GM18526 (cell line): ENCODE measurements around the gene C1orf198.

Source experiments
- POLR2A ChIP-seq: IDR thresholded peaks from 3 replicates; pipeline ENCODE4 v1.6.1; 2011; ENCODE audit not compliant: insufficient read length; ENCODE audit errors: extremely low read depth

C1orf198 gene

DNA sequence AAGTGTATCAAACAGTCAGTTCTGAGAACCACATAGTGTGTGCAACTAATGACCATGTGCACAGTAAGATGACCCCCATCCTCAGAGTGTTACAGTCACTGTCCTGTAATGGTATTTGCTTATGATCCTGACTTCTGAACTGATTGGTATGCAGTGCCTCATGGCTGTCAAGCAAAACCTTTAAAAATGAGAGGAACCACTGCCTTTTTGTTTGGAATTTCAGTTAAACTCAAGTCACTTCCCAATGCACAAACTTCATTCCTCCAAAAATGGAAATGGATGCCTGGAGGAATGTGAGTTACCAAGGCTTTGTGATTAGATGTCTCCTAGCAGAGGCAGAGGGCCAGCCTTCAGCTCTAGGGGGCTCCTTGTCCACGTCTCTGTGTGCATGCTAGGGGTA, 10.5 kb downstream of the C1orf198 start:
- TF ChIP-seq POLR2A = no peak

DNA sequence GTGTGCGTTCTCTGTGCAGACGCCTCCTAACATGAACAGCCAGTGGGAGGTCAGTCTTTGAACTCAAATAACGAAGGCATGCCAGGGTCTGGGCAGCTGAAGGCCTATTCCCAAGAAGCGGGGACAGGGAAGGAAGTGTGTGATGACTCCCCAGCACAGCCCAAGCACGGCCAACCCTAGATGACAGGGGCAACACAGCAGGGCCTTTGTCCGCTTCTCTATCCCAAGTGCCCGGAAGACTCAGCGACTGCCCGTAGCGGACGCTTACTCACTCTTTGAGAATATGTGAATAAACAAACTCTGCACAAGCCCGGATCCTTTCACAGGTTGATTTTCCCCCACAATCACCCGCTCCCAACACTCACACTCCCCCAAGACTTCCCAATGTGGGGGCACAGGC, 11.2 kb downstream of the C1orf198 start:
- TF ChIP-seq POLR2A = no peak

DNA sequence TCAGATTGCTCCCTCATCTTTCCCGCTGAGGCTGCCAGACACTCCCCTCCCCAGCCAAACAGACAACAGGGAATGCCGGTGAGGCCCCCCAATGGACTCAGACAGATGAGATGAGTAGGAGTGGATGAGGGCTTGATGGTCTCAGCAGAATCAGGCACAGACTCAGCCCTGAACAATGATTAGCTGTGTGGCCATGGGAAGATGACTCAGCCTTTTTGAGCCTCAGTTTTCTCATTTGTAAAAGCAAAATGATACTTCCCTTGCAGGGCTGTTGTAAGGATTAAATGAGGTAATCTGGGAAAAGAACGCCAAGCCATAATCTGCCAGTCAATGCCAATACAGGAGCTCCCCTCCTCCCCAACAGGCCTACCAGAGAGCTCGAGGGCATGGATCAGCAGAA, 12.4 kb downstream of the C1orf198 start:
- no peak for TF ChIP-seq POLR2A

DNA sequence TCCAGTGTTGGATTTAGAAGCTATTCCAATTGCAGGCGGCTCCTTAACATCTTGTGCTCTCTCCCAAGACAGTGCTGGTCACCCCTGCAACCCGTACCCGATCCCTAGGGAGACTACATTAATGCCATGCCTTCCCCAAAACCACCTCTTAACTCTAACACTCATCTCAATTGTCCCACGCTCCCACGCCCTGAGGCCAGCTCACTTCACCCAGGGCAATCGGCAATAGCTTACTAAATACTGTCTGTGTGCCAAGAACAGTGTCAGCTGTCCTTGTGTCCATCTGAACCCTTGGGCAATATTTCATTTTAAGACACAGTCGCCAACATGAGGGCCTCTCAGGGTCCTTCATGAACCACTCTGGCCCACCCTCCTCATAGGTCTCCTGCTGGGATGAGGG, 13.9 kb downstream of the C1orf198 start:
- no peak for TF ChIP-seq POLR2A

DNA sequence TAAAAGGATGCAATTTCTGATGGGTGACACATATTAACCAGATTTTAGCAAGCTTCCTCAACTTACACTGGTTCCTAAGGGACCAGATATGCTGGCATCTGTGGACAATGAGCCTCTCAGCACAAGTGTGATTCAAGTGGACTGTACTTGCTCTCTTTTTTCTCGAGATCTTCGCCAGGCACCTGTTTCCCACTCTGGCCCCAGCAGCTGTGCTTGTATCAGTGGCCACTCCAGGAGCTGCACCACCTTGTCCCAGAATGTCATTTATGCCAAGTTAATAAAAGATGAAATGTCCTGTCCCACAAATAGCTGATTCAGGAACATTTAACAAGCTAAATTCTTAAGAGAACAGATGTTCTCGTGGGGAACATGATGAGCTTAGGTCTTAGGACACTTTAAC, 14.6 kb downstream of the C1orf198 start:
- no peak for TF ChIP-seq POLR2A

DNA sequence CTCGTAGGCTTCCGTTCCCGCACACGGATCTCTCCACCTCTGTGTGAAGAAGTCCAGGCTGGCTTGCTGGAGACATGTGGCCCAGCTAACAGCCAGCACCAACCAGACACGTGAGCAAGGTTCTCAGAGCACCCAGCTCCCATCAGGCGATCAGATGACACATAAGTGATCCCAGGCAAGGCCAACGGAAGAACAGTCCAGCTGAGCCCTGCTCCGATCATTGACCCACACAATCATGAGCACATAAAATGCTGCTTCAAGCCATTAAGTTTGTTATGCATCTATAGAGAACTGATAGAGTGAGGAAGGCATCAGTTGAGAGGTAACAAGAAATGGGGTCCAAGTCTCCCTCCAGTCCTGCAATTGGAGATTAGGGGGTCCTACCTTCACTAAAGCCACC, 15.4 kb downstream of the C1orf198 start:
- TF ChIP-seq POLR2A = no peak

DNA sequence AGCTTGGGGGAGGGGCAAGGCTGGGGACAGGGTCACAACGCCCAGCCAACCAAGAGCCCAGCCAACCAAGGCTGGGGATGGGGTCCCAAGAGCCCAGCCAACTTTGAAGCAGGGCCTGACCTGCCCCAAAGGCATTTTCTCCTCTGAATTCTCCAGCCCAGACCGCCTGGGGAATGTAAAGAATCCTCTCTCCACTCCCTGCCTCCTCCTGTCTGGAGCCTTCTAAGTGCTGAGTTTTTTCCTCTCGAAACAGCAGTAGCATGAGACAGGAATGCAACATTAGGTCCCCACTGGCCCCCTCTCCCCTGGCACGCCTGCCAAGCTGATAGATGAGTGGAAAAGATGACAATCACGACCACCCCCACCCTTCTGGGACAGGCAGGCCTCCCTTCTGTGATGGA, 17.0 kb downstream of the C1orf198 start:
- TF ChIP-seq POLR2A = no peak

DNA sequence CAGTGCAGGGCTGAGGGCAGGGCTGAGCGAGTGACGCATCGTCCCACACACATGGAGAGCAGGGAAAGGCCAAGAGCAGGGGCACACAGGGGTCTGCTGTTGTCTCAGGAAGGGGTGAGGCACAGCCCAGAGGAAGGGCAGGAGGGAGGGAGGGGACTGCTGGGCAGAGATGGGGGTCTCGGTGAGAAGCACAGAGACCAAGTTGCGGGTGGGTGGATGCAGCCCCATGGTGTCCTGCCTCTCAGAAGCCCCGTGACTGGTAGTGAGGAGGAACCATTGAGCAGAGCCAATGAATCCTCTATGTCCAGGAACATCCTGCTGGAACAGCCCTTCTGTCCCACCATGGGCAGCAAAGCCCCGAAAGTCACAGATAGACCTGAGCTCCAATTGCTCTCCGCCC, 17.8 kb downstream of the C1orf198 start:
- TF ChIP-seq POLR2A = no peak

DNA sequence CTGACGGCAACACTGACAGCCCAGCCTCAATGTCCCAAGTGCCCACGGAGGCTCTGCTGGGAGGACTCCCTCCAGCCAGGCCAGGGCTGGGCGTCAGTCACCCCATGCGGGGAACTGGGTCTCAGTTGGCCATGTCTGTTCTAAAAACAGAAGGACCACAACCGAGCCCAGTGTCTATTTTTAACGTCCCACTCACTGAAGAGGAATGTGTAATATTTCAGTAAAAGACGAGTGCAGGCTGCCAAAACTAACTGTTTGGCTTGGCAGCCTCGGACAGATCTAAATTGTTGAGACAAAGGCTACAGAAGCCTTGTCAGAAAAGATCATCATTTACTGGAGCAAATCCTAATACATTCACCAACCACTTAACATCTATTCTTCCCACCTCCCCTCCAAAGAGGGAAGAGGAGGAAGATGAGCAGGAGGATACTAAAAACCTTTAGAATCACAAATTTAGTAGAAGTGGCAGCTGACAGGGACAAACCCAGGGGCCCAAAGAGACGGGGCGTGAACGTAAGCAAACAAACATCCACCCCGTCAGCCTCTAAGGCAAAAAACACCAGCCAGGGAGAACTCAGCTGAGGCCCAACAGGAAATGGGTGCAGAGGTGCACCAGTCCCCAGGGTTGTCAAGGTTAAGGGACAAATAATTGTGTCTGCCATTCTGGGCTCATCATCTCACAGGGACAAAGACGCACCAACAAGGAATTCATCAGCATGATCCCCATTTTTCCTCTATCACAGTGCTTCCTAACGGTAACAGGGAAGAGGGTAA, 18.7 kb downstream of the C1orf198 start:
- no peak for TF ChIP-seq POLR2A

DNA sequence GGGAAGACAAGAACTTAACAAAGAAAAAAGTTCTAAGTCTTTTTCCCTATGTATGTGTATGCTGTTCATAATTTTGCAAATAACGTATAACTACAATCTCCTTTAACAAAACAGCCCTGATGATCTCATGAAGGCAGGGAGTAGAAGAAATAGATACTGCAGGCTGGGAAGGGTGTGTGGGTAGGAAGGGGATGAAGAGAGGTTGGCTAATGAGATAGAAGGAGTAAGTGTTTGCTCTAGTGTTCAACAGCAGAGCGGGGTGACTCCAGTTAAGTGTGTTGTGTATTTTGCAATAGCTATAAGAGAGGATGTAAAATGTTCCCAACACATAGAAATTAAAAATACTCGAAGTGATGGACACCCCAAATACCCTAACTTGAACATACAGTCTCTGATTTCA, 20.1 kb downstream of the C1orf198 start:
- no peak for TF ChIP-seq POLR2A

DNA sequence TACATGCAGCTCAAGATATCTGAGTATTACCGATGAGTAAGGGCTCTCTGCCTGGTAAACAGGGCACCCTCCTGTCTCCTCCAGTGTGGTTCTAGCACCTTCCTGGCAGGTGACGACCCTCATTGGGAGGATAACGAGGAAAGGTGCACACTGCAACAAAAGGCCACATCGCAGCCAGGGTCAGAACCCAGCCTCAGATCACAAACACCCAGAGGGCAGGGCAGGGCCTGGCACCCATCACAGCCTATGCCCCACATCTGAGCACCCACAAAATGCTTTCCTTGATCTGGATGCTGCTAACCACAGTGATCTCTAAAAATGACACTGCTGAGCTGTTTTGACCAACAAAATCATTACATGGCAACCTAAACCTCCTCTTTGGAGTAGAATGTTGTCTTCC, 23.8 kb downstream of the C1orf198 start:
- TF ChIP-seq POLR2A = no peak

DNA sequence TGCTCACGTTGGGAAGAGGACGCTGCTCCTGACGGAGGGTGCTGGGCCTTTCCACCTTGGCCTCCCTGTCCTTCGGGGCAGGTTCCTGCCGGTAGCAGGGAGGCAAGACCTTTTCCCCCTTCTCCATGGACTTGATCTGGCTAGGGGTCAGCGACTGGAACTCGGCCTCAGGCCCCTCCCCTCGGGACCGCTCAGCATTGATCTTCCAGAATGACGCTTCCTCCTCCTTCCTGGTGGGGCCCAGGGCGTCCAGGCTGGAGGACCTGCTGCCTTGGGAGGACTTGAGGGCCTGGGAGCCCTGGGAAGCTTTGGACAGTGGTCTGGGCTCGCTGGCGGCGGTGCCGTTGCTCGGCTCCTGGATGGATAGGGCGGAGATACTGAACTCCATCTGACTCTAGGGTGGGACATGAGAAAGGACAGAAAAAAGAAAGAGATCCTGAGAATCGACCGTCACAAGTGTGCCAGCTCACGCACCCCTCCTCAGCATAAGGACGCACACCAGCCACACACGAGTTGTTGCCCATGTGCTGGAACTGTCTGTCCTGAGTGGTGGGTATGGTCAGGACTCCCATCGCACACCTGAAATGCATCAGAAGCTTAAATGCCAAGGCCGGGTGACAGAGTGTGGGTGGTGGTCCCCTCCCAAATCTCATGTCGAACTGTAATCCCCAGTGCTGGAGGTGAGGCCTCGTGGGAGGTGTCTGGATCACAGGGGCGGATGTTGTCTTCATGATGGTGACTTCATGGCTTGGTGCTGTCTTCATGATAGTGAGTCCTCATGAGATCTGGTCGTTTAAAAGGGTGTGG, 24.6 kb downstream of the C1orf198 start:
- TF ChIP-seq POLR2A = no peak

DNA sequence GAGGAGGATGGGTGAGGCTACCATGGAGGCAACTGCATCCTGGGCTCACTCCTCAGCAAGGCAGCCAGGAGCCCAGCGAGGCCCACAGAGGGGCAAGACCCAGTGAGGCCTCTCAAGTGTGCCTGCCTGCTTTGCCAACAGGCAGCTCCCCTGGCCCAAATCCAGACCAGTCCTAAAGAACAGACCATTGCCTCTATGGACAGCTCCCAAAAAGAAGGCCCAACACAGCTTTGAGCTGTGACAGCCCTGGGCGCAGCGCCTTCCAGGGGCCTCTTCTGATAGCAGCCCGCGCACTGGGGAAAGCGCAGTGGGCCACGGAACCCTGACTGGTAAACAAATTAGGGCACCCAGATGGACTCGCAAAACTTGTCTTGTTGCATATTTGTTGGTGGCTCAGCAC, 25.5 kb downstream of the C1orf198 start:
- TF ChIP-seq POLR2A = no peak

DNA sequence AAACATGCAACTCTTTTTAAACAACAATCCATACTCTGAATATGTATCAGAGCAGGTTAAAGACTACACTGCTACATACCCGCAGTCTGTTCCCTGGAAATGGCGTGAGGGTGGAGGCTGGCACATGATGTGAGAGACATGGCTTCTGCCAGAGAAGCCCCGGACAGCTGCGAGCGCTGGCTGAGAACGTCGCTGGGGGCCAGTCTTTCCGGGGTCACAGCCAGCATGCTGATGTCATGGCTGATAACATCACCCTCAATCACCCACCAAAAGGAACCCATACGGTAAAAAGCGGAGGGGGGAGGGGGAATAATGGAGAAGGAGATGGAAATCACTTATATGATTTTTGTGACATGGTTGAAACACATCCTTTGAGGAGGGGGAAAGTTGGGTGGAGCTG, 29.1 kb downstream of the C1orf198 start:
- no peak for TF ChIP-seq POLR2A

DNA sequence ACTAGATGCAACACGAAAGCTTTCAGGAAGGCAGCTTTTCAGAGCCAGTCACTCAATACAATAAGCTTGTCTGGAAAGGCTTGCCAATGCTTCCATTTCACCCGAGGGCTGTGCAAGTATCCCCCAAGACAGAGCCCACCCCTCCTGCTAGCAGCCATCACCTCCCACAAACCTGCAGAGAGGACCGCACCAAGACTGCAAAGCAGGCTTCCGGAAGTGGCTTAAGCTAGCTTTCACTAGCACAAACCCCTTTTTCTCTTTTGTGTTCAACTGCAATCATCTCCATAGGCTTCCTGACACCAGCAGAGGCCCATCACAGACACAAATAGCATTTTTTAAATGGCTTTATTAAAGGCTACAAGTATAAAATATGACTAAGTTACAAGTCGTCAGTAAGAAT, 31.5 kb downstream of the C1orf198 start:
- no peak for TF ChIP-seq POLR2A

DNA sequence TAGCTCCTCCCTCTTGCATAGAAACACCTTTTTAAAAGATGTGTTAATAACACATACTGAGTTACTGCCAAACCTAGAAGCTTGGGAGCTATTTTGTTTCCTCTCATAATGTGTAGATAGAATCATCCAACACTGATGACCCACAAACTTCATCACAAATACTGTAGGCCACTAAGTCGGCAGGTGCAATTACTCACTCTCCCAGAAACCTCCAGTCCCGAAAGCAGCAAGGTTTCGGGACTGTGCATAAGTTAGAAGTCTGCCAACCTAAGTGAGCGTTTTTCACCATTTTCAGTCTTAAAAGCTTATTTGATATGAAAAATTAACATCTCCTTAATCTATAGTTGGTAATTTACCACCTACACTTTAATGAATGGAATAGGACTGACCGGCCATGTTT, 32.0 kb downstream of the C1orf198 start:
- no peak for TF ChIP-seq POLR2A

DNA sequence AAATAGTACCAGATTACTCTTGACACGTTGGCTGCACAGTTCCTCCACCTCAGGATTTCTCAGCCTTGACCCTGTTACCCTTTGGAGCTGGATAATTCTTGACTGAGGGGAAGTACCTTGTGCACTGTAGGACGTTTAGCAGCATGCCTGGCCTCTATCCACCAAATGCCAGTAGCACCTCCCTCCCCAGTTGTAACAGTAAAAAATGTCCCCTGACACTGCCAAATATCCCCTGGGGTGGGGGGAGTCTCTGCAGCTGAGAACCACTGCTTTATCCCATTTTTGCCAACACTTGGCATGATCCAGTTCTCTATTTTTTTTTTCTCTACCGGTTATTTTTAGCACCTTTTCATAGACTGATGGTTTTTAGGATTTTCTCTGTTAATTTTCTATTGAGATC, 34.0 kb downstream of the C1orf198 start:
- no peak for TF ChIP-seq POLR2A

DNA sequence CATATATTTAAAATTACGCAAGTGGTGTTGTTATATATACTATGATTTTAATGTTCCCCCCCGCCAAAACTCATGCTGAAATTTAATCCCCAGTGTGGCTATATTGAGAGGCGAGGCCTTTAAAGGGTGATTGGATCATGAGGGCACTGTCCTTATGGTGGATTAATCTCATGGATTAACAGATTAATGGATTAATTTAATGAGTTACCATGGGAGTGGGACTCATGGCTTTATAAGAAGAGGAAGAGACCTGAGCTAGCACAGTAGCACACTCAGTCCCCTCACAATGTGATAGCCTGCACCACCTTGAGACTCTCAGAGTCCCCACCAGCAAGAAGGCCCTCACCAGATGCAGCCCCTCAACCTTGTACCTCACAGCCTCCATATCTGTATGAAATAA, 34.8 kb downstream of the C1orf198 start:
- no peak for TF ChIP-seq POLR2A
